Activated T-helper 17 cell treated with anti-CD3 and anti-CD28 coated beads, Interleukin-2, amount 50 U/mL, for 72 hours (primary cell): ENCODE data around the gene TM7SF2. TPM values are rescaled to one million over a fixed set of nuclear protein-coding genes. Genes with fewer than 3 reads are reported as not detected.
A peak's percentile ranks its signal among the peaks of the same experiment; 100 is the strongest.

Experiments
- ATAC-seq: fragments of 150-1000 bp; cut with Tn5 transposase; replicated peaks from 2 replicates; pipeline ENCODE4 v1.10.0; 2021; ENCODE audit warnings: mild to moderate bottlenecking, moderate library complexity
- H3K27ac Mint-ChIP-seq: one replicate; pipeline ENCODE4 v1.8.0; 2022; ENCODE audit warnings: mixed read lengths
- H3K27me3 Mint-ChIP-seq: one replicate; pipeline ENCODE4 v1.8.0; 2022; ENCODE audit warnings: mixed read lengths
- H3K36me3 Mint-ChIP-seq: one replicate; pipeline ENCODE4 v1.8.0; 2022; ENCODE audit warnings: low read depth, mild to moderate bottlenecking, mixed read lengths
- H3K4me1 Mint-ChIP-seq: one replicate; pipeline ENCODE4 v1.8.0; 2022; ENCODE audit warnings: mixed read lengths
- H3K4me3 Mint-ChIP-seq: one replicate; pipeline ENCODE4 v1.8.0; 2022; ENCODE audit warnings: mild to moderate bottlenecking, mixed read lengths
- H3K9me3 Mint-ChIP-seq: one replicate; pipeline ENCODE4 v1.8.0; 2022; ENCODE audit warnings: mixed read lengths
- total RNA-seq, 2 donors: library from RNA; stranded (reverse); gene quantifications; one replicate each; pipeline ENCODE4 v1.2.3, GENCODE V29; 2022

The TM7SF2 gene
- total RNA-seq, result 10 to 100 TPM; 19.7 to 20.1 TPM

DNA sequence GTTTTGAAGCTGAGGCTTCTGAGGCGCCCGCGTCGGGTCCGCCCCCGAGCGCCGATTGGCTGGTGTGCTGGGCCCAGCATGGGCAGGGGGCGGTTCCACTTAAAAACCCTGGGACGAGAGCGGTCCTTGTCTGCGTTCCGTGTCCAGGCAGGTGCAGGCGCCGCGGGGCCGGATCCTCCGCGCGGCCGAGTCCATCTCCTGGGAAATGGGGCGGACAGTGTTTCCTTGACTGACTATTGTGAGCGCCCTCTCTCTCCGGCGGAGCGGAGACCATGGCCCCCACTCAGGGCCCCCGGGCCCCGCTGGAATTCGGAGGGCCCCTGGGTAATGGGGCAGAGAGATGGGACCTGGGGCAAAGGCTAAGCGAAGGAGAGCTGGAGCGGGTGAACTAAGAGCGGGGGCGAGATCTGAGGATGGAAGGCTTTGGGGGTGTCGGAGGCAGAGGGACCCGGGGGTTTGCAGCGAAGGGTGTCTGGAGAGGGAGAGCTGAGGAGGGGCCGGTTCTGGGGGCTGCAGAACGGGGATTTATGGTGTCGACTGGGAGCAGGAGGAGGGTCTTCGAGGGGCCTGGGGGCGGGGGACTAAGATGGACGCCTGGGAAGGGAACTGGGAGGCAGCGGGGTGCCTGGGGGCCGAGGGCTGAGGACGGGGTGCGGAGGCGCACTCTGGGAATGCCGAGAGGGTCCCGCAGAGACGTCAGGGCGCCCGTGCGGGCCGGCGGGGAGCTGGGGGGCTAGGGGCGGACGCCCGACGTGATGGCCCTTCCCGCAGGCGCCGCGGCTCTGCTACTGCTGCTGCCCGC is at the start of gene TM7SF2:
TM7SF2 (plus strand) TSS at position 129 of the 802 bp plus-strand sequence; CDS start at position 273, 144 bp downstream.
- H3K27ac Mint-ChIP-seq, result peak within 1 kb of the TSS; percentile 94
- H3K9me3 Mint-ChIP-seq, result no peaks in the 10 kb centered on the region
- H3K36me3 Mint-ChIP-seq, result peaks cover 11% of the 10 kb centered on the region
- peaks cover 4% of the 10 kb centered on the region for H3K4me1 Mint-ChIP-seq
- no peaks in the 10 kb centered on the region for H3K27me3 Mint-ChIP-seq
- peak; percentile 89 for ATAC-seq
- peak within 1 kb of the TSS; percentile 95 for H3K4me3 Mint-ChIP-seq

- Mint-ChIP-seq H3K27me3 (no peaks in the 10 kb centered on the region), H3K27ac (no peak overlapping the region), H3K4me1 (no peaks in the 10 kb centered on the region), H3K9me3 (no peaks in the 10 kb centered on the region), H3K4me3 (no peak overlapping the region), H3K36me3 (no peaks in the 10 kb centered on the region)
- no peak for ATAC-seq
Observed at GRCh38 chr11:65063532-65063931, 48.1 kb upstream of the TM7SF2 start.

DNA sequence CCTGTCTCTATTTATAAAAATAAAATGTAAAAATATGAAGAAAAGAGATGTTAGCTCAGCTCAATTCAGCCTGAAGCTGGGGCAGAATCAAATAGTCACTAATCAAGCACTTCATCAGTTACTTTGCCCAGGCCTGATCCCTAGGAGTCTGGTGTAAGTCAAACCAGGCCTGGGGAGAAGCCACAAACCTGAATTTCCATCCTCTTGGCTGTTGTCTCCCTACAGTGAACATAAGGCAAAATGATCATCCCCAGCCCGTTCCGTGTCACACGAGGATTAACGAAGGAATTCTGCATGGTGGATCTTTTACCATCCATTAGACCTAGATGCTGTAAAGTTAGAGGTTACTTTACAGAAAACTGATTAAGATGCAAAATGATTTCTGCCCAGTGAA is 46.8 kb upstream of the TM7SF2 start:
- no peaks in the 10 kb centered on the region for H3K27me3 Mint-ChIP-seq
- no peaks in the 10 kb centered on the region for H3K4me1 Mint-ChIP-seq
- no peak for ATAC-seq
- H3K27ac Mint-ChIP-seq, result no peak overlapping the region
- H3K36me3 Mint-ChIP-seq, result no peaks in the 10 kb centered on the region
- no peaks in the 10 kb centered on the region for H3K9me3 Mint-ChIP-seq
- H3K4me3 Mint-ChIP-seq, result no peak overlapping the region

GRCh38 chr11:65065851-65066250 is 45.8 kb upstream of the TM7SF2 start:
- H3K4me3 Mint-ChIP-seq, result no peak overlapping the region
- ATAC-seq, result no peak

DNA sequence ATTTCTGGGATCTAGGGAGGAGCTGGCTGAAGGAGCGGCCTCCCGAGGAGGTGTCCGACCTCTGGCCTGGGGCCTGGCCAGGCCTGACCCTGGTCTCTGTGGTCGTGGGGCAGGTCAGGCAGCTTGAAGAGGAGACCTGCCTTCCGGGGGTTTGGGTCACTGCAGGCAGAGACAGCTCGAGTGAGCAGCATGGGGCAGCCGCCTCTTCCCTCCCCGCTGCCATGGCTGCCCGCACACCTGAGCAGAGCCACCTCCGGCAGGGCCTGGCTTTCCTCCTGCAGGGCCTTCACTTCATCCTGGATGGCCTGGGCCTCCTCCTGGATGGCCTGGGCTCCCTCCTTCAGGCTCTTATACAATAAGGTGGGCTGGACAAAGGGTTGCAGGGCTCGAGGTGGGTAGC is 45.4 kb upstream of the TM7SF2 start:
- Mint-ChIP-seq H3K9me3 (no peaks in the 10 kb centered on the region), H3K27ac (no peak overlapping the region), H3K4me1 (no peaks in the 10 kb centered on the region), H3K36me3 (no peaks in the 10 kb centered on the region), H3K27me3 (no peaks in the 10 kb centered on the region), H3K4me3 (no peak overlapping the region)
- no peak for ATAC-seq

More at GRCh38 chr11:65065851-65066250, 45.8 kb upstream of the TM7SF2 start:
- Mint-ChIP-seq H3K9me3 (no peaks in the 10 kb centered on the region), H3K36me3 (no peaks in the 10 kb centered on the region), H3K4me1 (no peaks in the 10 kb centered on the region), H3K27me3 (no peaks in the 10 kb centered on the region), H3K27ac (no peak overlapping the region)

DNA sequence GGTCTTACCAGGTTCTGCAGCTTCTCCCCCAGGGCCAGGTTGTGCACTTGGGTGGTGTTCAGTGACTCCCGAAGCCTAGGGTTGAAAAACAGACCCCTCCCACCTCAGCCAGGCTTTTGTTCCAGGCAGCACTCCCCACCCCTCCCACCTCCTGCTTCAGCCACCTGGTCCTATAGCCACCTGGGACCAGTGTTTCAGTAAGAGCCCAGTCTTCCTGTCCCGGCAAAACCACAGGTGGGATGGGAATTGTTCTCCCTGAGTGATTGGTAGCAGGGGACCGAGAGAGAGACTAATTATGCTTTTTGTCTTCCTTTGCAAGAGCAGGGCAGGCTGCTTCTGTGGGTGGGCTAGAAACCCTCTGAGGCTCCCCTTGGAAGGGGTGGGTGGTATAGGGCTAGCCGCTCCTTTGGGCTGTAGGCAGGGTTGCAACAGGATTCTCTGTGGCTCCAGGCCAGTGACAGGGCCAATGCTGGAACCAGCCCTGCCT is 44.8 kb upstream of the TM7SF2 start:
- ATAC-seq, result no peak

DNA sequence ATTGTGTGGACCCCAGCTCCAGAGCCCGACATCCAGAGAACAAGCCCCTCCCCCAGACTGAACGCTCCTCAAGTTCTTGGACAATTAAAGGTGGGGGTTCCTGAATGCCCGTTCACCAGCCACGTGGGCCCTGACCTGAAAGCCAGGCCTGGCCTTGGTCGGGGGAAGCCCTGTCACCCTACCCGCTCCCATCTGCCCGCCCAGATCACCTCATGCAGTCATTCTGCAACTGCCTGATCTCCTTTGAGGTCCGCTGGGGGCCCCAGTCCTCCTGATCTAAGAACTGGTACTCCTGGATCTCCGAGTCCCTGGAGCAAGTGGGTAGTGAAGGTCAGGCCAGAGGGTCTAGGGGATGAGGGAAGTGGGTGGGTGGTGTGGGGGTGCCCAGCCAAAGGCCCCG is 44.2 kb upstream of the TM7SF2 start:
- Mint-ChIP-seq H3K27me3 (no peaks in the 10 kb centered on the region), H3K36me3 (no peaks in the 10 kb centered on the region), H3K27ac (no peak overlapping the region), H3K4me1 (no peaks in the 10 kb centered on the region), H3K9me3 (no peaks in the 10 kb centered on the region), H3K4me3 (no peak overlapping the region)
- no peak for ATAC-seq

More for the DNA sequence above, 44.8 kb upstream of the TM7SF2 start:
- Mint-ChIP-seq H3K36me3 (no peaks in the 10 kb centered on the region), H3K4me1 (no peaks in the 10 kb centered on the region), H3K4me3 (no peak overlapping the region), H3K27ac (no peak overlapping the region), H3K27me3 (no peaks in the 10 kb centered on the region), H3K9me3 (no peaks in the 10 kb centered on the region)

DNA sequence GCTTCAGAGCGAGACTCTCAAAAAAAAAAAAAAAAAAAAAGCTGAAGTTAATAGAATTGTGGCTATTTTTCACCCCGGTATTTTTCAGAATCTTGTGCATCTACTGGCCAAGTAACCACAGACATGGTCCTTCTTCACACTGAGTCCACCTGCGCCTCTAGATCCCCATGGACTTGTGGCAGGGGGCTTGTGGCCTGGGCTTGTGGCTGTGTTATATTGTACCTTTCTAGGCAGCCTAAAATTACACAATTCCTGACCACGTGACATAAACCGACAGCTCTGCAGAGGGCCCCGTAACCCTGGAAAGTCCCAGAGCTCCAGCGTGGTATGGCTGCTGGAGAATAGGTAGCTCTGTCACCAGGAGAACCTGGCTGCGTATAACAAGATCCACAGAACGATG is 42.5 kb upstream of the TM7SF2 start:
- Mint-ChIP-seq H3K36me3 (no peaks in the 10 kb centered on the region), H3K4me1 (no peaks in the 10 kb centered on the region), H3K27me3 (no peaks in the 10 kb centered on the region), H3K4me3 (no peak overlapping the region), H3K9me3 (no peaks in the 10 kb centered on the region), H3K27ac (no peak overlapping the region)
- ATAC-seq, result no peak

DNA sequence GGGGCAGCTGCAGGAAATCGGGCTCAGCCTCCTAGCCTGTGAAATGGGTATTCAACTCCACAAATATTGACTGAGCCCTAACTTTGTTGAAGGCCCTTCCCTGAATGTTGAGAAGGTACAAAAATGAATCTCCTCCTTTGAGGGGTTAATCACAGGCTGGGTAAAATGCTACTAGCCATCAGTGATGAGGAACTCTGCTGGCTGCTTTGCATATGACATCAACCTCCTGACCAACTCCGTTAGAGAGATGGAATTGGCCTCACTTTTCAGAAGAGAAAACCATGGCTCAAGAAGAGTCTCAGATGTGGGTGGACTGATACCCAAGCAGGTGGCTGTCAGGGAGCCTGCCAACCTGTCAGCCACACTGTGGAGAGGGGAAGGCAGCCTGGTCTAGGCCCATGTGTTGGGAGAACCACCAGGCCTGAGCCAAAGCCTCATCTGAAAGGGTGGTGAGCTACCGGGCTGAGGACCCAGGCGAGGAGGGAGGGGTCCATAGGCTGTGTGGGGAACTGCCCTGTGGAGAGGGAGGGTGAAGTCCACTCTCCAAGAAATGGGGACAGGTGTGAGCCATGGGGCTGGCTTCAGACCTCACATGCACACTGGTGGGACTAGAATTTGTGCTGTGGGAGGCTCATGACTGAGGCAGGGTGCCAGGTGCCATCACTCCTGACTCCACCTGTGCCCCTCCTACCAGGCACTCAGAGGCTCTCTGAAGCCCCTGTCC is 39.6 kb upstream of the TM7SF2 start:
- ATAC-seq, result no peak
- Mint-ChIP-seq H3K4me1 (no peaks in the 10 kb centered on the region), H3K27me3 (no peaks in the 10 kb centered on the region), H3K9me3 (no peaks in the 10 kb centered on the region), H3K36me3 (peaks cover 12% of the 10 kb centered on the region), H3K27ac (no peak overlapping the region), H3K4me3 (no peak overlapping the region)

DNA sequence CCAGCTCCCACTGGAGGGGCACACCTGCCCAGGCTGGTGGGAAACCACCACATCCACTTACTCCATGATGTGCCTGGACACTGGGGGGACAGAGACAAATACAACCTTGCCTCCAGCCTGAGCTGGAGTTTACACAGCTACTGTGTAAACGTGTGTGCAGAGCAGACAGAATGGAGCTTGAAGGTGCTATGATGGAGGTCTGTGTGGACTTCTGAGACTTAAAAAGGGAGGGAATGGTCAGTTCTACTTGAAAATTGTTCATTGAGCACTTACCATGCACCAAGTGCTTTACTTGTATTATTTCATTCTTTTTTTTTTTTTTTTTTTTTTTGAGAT is 39.1 kb upstream of the TM7SF2 start:
- no peaks in the 10 kb centered on the region for H3K4me1 Mint-ChIP-seq
- H3K27ac Mint-ChIP-seq, result no peak overlapping the region
- H3K36me3 Mint-ChIP-seq, result peaks cover 17% of the 10 kb centered on the region
- no peak overlapping the region for H3K4me3 Mint-ChIP-seq
- H3K9me3 Mint-ChIP-seq, result no peaks in the 10 kb centered on the region
- no peak for ATAC-seq
- no peaks in the 10 kb centered on the region for H3K27me3 Mint-ChIP-seq

- ATAC-seq, result no peak
- H3K36me3 Mint-ChIP-seq, result peaks cover 65% of the 10 kb centered on the region
- no peak overlapping the region for H3K27ac Mint-ChIP-seq
- no peaks in the 10 kb centered on the region for H3K9me3 Mint-ChIP-seq
- H3K4me1 Mint-ChIP-seq, result peaks cover 18% of the 10 kb centered on the region
- no peaks in the 10 kb centered on the region for H3K27me3 Mint-ChIP-seq
- no peak overlapping the region for H3K4me3 Mint-ChIP-seq
Observed at GRCh38 chr11:65077451-65077850, 34.2 kb upstream of the TM7SF2 start.

GRCh38 chr11:65078151-65078550 is 33.5 kb upstream of the TM7SF2 start:
- Mint-ChIP-seq H3K27me3 (no peaks in the 10 kb centered on the region), H3K27ac (peak overlapping the region; percentile 87), H3K36me3 (peaks cover 72% of the 10 kb centered on the region), H3K4me3 (peak overlapping the region; percentile 38), H3K4me1 (peaks cover 24% of the 10 kb centered on the region), H3K9me3 (no peaks in the 10 kb centered on the region)
- peak; percentile 90 for ATAC-seq

DNA sequence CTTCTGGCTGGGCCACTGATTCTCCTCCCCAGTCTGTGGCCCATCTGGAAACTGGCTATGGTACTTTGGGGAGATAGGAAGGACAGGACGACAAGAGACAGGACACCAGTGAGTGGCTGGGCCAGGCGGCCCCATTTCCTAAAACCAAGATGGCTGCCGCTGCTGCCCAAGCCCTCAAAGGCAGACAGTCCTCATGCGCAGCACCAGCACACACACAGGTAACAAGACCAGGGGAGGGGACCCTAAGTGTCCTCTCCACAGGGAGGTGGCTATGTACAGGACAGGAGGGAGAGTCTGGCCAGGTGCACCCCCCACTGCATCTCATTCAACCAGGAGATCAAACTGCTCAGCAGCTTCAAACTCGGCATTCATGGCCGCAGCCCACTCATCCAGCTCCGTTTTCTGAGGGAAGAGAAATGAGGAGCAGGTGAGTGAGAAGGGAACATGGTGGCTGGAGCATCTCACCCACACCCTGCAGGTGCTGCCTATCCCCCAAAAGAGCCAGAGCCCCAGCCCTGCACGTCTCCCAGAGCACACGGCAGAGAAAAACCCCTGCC is 32.8 kb upstream of the TM7SF2 start:
- no peaks in the 10 kb centered on the region for H3K9me3 Mint-ChIP-seq
- peak overlapping the region; percentile 38 for H3K4me3 Mint-ChIP-seq
- H3K27me3 Mint-ChIP-seq, result no peaks in the 10 kb centered on the region
- peaks cover 27% of the 10 kb centered on the region for H3K4me1 Mint-ChIP-seq
- peaks cover 79% of the 10 kb centered on the region for H3K36me3 Mint-ChIP-seq
- no peak for ATAC-seq
- peak overlapping the region; percentile 87 for H3K27ac Mint-ChIP-seq

DNA sequence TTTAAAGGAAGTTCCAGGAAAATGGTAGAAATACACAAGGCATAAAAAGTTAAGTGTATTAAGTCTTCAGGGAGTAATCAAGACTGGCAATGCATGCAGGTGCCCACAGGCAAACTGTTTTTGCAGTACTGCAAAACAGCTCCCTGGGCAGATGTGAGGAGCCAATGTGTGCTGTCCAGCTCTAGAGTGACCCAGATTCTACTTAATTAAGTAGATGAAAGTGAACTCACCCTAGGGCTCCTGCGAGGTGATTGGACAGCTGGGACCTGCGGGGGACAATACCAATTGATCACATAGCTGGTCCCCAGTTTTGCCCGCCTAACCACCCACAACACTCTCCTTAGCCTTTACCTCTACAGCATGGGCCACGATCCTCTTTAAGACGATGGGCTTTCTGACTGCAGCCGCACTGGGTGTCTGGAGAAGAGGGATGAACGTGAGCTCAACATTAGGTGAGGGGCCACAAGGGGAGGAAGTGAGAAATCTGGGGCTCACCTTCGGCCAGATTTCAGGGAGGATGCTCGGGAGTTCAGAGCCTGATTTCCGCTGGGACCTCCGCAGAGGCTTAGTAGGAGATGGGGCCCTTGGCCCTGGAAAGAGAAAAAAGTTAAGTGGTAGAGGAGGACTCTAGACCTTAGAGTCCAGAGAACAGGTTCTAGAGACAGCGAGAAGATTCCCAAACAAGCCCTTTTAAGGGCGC is 28.4 kb upstream of the TM7SF2 start:
- peaks cover 35% of the 10 kb centered on the region for H3K4me1 Mint-ChIP-seq
- H3K9me3 Mint-ChIP-seq, result no peaks in the 10 kb centered on the region
- peak overlapping the region; percentile 98 for H3K27ac Mint-ChIP-seq
- H3K4me3 Mint-ChIP-seq, result peak overlapping the region; percentile 98
- peaks cover 91% of the 10 kb centered on the region for H3K36me3 Mint-ChIP-seq
- peak; percentile 3 for ATAC-seq
- no peaks in the 10 kb centered on the region for H3K27me3 Mint-ChIP-seq
